Measurements from ENCODE around the gene CNTNAP2.

The CNTNAP2 gene

DNA sequence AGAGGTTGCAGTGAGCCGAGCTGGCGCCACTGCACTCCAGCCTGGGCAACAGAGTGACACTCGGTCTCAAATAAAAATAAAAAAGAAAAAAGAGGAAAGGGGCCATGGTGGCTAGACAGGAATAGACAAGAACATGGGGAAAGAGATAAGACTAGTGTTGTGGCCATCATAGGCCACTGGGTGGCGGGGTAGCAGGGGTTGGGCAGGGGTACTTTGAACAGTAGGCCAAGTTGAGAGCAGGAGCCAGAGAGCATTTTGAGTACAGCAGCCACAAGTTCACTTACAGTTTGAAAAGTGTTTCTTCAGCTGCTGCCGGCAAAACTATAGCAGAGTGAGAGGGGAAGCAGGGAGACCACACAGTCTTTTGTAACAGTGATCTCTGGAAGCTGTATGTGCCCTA, 656.0 kb downstream of the CNTNAP2 start:
- Histone ChIP-seq H3K4me3 (no peak overlapping the region), H3K36me3 (ENCODE audit: insufficient read depth, low read length) (no peaks in the 10 kb centered on the region), H3K27ac (no peak overlapping the region), H3K9ac (ENCODE audit: insufficient read length) (no peak overlapping the region), H3K9me3 (ENCODE audit: low read depth, low read length) (no peaks in the 10 kb centered on the region)
- no peak for TF ChIP-seq FOXP2 (optimal IDR thresholded peaks at IDR 0.05; ENCODE audit: control extremely low read depth, extremely low read length, insufficient read depth)
- no peak for TF ChIP-seq POLR2AphosphoS5 (IDR thresholded peaks at IDR 0.05; ENCODE audit: borderline replicate concordance, low read depth, low read length)
- no peak for TF ChIP-seq EZH2 (IDR thresholded peaks at IDR 0.05)
- DNase-seq (ENCODE audit: low read depth, low spot score): no peak

- no peak for DNase-seq (ENCODE audit: low read depth, low spot score)
- no peaks in the 10 kb centered on the region for H3K36me3 ChIP-seq (ENCODE audit: insufficient read depth, low read length)
- no peak for TF ChIP-seq EZH2 (IDR thresholded peaks at IDR 0.05)
- no peak for TF ChIP-seq POLR2AphosphoS5 (IDR thresholded peaks at IDR 0.05; ENCODE audit: borderline replicate concordance, low read depth, low read length)
- TF ChIP-seq FOXP2 (optimal IDR thresholded peaks at IDR 0.05; ENCODE audit: control extremely low read depth, extremely low read length, insufficient read depth): no peak
Measured at GRCh38 chr7:146773506-146773905, 656.9 kb downstream of the CNTNAP2 start.

DNA sequence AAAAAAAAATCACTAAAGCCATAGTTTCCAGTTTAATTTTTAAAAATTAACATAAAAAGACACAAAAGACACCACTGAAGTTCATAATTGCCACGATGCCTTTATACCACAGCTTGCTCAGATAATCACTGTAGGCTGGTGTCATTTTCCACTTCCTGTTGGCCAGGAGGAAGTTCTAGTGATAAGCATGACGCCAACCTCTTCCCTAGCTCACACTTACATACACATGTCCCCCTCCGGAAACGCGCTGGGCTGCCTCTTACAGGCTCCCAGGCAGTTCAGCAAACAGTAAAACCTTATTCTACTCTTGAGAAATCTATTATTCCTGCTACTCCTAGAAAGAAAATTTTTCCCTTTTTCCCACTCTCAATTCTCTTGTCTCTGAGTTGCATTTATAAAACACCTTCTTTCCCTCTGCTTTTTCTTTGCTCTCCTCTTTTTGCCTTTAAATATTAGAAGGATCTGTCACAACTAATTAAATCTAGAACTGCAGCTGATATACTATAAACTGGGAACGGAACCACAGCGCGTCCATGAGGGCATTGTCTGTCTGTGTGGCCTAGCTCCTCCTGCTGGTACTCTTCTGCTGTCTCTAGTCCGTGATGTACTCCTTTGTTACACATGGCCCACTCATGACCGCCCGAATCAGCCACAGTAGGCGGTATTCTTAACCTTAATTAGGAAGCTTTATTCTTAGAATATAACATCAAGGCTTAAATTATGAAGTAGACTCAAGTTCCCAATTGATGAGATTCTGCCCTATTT, 664.9 kb downstream of the CNTNAP2 start:
- no peak for DNase-seq (ENCODE audit: low read depth, low spot score)
- Histone ChIP-seq H3K4me3 (no peak overlapping the region), H3K27ac (no peak overlapping the region), H3K36me3 (ENCODE audit: insufficient read depth, low read length) (no peaks in the 10 kb centered on the region), H3K9me3 (ENCODE audit: low read depth, low read length) (no peaks in the 10 kb centered on the region), H3K9ac (ENCODE audit: insufficient read length) (no peak overlapping the region)
- TF ChIP-seq POLR2AphosphoS5 (IDR thresholded peaks at IDR 0.05; ENCODE audit: borderline replicate concordance, low read depth, low read length): no peak
- no peak for TF ChIP-seq EZH2 (IDR thresholded peaks at IDR 0.05)
- no peak for TF ChIP-seq FOXP2 (optimal IDR thresholded peaks at IDR 0.05; ENCODE audit: control extremely low read depth, extremely low read length, insufficient read depth)

More at GRCh38 chr7:146773506-146773905, 656.9 kb downstream of the CNTNAP2 start:
- Histone ChIP-seq H3K4me3 (no peak overlapping the region), H3K9me3 (ENCODE audit: low read depth, low read length) (no peaks in the 10 kb centered on the region), H3K27ac (no peak overlapping the region), H3K9ac (ENCODE audit: insufficient read length) (no peak overlapping the region)

- Histone ChIP-seq H3K4me3 (no peak overlapping the region), H3K9me3 (ENCODE audit: low read depth, low read length) (no peaks in the 10 kb centered on the region), H3K27ac (no peak overlapping the region), H3K36me3 (ENCODE audit: insufficient read depth, low read length) (no peaks in the 10 kb centered on the region), H3K9ac (ENCODE audit: insufficient read length) (no peak overlapping the region)
- TF ChIP-seq EZH2 (IDR thresholded peaks at IDR 0.05): no peak
- no peak for DNase-seq (ENCODE audit: low read depth, low spot score)
Measured at GRCh38 chr7:146787266-146787665, 670.7 kb downstream of the CNTNAP2 start.

DNA sequence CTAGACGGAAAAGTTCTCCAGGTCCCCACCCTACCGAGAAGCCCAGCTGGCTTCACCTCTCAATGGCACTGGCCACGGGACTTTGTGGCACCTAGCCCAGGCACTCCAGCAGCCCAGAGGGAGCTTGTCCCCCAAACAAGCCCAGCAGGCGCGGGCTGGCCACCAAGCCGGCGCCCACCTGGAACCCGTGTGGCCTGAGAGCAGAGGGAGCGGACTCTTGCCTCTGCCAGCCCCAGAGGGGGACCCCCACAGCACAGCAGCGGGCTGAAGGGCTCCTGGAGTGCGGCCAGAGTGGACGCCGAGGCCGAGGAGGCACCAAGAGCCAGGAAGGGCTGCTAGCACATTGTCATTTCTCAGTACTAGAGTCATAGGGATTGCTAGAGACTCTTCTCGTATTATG, 671.4 kb downstream of the CNTNAP2 start:
- Histone ChIP-seq H3K9ac (ENCODE audit: insufficient read length) (no peak overlapping the region), H3K36me3 (ENCODE audit: insufficient read depth, low read length) (no peaks in the 10 kb centered on the region), H3K9me3 (ENCODE audit: low read depth, low read length) (no peaks in the 10 kb centered on the region), H3K4me3 (no peak overlapping the region), H3K27ac (no peak overlapping the region)
- TF ChIP-seq POLR2AphosphoS5 (IDR thresholded peaks at IDR 0.05; ENCODE audit: borderline replicate concordance, low read depth, low read length) (no peak), EZH2 (IDR thresholded peaks at IDR 0.05) (no peak), FOXP2 (optimal IDR thresholded peaks at IDR 0.05; ENCODE audit: control extremely low read depth, extremely low read length, insufficient read depth) (no peak)
- no peak for DNase-seq (ENCODE audit: low read depth, low spot score)

DNA sequence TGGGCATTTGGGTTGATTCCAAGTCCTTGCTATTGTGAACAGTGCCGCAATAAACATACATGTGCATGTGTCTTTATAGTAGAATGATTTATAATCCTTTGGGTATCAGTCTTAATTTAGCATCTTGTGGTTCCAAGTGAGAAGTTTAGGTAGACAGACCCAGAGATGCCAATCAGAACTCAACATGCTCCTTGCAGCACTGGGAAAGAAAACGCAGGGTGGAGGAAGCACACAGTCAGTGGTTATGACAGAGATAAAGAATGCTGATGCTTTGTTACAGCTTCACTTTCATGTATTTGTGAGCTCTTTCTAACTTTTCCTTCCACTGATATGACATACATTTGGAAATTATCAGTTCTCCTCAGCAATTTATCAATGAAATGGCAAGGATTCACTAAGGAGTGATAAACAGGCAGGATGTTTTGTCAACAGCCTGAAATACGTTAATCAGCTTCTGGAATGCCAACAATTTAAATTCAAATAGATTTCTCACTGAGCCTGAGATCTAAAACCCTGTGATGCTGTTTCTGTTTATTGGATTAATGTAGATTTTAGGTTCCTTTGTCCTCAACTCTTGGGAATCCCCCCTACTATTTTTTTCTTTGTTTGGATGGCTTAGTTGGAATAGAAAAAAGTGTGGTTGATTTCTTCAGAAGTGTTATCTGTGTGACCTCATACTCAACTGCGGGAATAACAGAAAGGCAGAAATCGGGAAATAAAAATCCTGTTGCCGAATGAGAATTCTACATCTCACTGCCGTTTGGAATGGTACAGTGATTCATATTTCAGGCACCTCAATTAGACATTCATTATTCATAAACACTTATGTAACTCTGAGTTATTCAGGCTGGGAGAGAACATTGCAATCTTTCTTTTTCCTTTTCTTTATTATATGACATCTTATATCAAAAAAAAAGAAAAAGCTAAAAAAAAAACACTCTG, 675.0 kb downstream of the CNTNAP2 start:
- Histone ChIP-seq H3K4me3 (no peak overlapping the region), H3K36me3 (ENCODE audit: insufficient read depth, low read length) (no peaks in the 10 kb centered on the region), H3K27ac (no peak overlapping the region), H3K9me3 (ENCODE audit: low read depth, low read length) (no peaks in the 10 kb centered on the region; the same call in 1 of the 2 replicates), H3K9ac (ENCODE audit: insufficient read length) (no peak overlapping the region)
- TF ChIP-seq FOXP2 (optimal IDR thresholded peaks at IDR 0.05; ENCODE audit: control extremely low read depth, extremely low read length, insufficient read depth) (no peak), POLR2AphosphoS5 (IDR thresholded peaks at IDR 0.05; ENCODE audit: borderline replicate concordance, low read depth, low read length) (no peak), EZH2 (IDR thresholded peaks at IDR 0.05) (no peak)
- no peak for DNase-seq (ENCODE audit: low read depth, low spot score)

GRCh38 chr7:146804620-146805019, 688.0 kb downstream of the CNTNAP2 start:
- Histone ChIP-seq H3K9ac (ENCODE audit: insufficient read length) (no peak overlapping the region), H3K9me3 (ENCODE audit: low read depth, low read length) (no peaks in the 10 kb centered on the region), H3K36me3 (ENCODE audit: insufficient read depth, low read length) (no peaks in the 10 kb centered on the region), H3K27ac (peak overlapping the region; percentile 51), H3K4me3 (no peak overlapping the region)
- TF ChIP-seq EZH2 (IDR thresholded peaks at IDR 0.05) (no peak), FOXP2 (optimal IDR thresholded peaks at IDR 0.05; ENCODE audit: control extremely low read depth, extremely low read length, insufficient read depth) (no peak)
- no peak for DNase-seq (ENCODE audit: low read depth, low spot score)

- no peak for DNase-seq (ENCODE audit: low read depth, low spot score)
- Histone ChIP-seq H3K4me3 (no peak overlapping the region), H3K9ac (ENCODE audit: insufficient read length) (no peak overlapping the region), H3K27ac (peak overlapping the region; percentile 51), H3K9me3 (ENCODE audit: low read depth, low read length) (no peaks in the 10 kb centered on the region), H3K36me3 (ENCODE audit: insufficient read depth, low read length) (no peaks in the 10 kb centered on the region)
- TF ChIP-seq EZH2 (IDR thresholded peaks at IDR 0.05) (no peak), FOXP2 (optimal IDR thresholded peaks at IDR 0.05; ENCODE audit: control extremely low read depth, extremely low read length, insufficient read depth) (no peak), POLR2AphosphoS5 (IDR thresholded peaks at IDR 0.05; ENCODE audit: borderline replicate concordance, low read depth, low read length) (no peak)
Measured at GRCh38 chr7:146805082-146805481, 688.5 kb downstream of the CNTNAP2 start.
